Bronchial epithelial cell (primary cell): ENCODE measurements around the gene SLC19A2. TPM values are rescaled to one million over a fixed set of nuclear protein-coding genes. Genes with fewer than 3 reads are reported as not detected.

Experiments
- DNase-seq: peaks from one replicate; pipeline ENCODE4 v3.0.0-alpha.2; 2010; ENCODE audit warnings: low read depth
- FAIRE-seq: peaks from 2 replicates; lab custom pipeline; 2011; peaks lifted over from hg19 to GRCh38; lab: Jason Lieb, UNC
- H3K27me3 ChIP-seq: 2 replicates; pipeline ENCODE4 v1.5.1; 2011; ENCODE audit warnings: low read length; ENCODE audit not compliant: control insufficient read depth, insufficient read depth
- H3K36me3 ChIP-seq: 2 replicates; pipeline ENCODE4 v1.5.1; 2011; ENCODE audit warnings: low read length; ENCODE audit not compliant: control insufficient read depth, insufficient read depth
- H3K4me3 ChIP-seq: 2 replicates; pipeline ENCODE4 v1.5.1; 2011; ENCODE audit warnings: mild to moderate bottlenecking, low read depth, low read length, control low read depth
- total RNA-seq: library from RNA; depleted of rRNA; stranded (reverse); fragments of >200 nt; gene quantifications from 2 replicates; pipeline ENCODE4 v1.2.1, GENCODE V29; 2014
- TF ChIP-seq, protein P1 (sequence below): IDR thresholded peaks from 2 replicates; pipeline ENCODE4 v1.5.1; 2011; ENCODE audit warnings: mild to moderate bottlenecking, moderate library complexity, low read length, control low read depth, inconsistent platforms; ENCODE audit not compliant: insufficient read depth, severe bottlenecking

SLC19A2 gene
- total RNA-seq, 1 donor from 2014 or later: 16.8 TPM

- TF ChIP-seq, protein P1, sequence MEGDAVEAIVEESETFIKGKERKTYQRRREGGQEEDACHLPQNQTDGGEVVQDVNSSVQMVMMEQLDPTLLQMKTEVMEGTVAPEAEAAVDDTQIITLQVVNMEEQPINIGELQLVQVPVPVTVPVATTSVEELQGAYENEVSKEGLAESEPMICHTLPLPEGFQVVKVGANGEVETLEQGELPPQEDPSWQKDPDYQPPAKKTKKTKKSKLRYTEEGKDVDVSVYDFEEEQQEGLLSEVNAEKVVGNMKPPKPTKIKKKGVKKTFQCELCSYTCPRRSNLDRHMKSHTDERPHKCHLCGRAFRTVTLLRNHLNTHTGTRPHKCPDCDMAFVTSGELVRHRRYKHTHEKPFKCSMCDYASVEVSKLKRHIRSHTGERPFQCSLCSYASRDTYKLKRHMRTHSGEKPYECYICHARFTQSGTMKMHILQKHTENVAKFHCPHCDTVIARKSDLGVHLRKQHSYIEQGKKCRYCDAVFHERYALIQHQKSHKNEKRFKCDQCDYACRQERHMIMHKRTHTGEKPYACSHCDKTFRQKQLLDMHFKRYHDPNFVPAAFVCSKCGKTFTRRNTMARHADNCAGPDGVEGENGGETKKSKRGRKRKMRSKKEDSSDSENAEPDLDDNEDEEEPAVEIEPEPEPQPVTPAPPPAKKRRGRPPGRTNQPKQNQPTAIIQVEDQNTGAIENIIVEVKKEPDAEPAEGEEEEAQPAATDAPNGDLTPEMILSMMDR: no peak
- DNase-seq (no peak), FAIRE-seq (no peak)
- Histone ChIP-seq H3K4me3 (no peak overlapping the region), H3K36me3 (no peaks in the 10 kb centered on the region), H3K27me3 (no peaks in the 10 kb centered on the region)
Measured at GRCh38 chr1:169494343-169494742, 8.6 kb upstream of the SLC19A2 start.

DNA sequence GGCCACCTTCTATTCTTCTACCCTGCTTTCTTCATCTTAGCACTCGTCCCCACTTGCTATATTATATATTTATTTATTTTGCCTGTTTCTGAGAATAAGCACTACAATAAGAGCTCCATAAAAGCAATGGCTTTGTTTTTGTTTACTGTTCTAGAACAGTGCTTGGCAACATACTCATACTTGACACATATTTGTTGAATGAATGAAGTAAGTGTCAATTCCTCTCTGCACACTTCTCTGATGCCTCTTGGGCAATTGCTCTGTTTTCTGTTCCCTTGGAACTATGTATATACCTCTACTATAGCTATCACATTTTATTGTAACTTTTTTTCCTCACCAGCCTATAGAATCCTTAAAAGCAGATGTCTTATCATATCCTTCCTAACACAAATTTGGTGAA lies 7.5 kb upstream of the SLC19A2 start:
- TF ChIP-seq, protein P1: no peak
- DNase-seq (no peak), FAIRE-seq (no peak)
- H3K27me3 ChIP-seq: no peaks in the 10 kb centered on the region
- H3K4me3 ChIP-seq: no peak overlapping the region
- no peaks in the 10 kb centered on the region for H3K36me3 ChIP-seq

DNA sequence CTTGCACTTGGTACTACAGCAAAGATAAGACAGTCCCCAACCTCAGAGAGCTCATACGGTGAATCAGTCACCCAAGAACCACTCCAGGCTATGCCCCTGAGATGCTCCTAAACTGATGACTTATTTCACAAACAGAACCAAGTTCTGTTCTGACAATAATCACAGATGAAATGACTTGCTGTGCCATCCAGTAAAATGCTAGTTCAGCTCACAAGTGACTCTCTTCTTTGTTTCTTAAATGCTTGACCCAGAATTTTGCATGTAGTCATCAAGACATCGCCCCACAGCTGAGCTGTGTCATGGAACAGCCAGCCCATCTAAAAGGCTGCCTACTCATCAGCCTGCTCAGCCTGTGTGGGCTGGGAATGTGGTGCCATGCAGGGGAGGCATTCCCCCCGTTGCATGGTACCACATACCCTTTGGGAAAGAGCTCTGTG lies 6.1 kb upstream of the SLC19A2 start:
- Histone ChIP-seq H3K4me3 (no peak overlapping the region), H3K36me3 (no peaks in the 10 kb centered on the region), H3K27me3 (no peaks in the 10 kb centered on the region)
- DNase-seq: peak; percentile 35
- FAIRE-seq: no peak
- TF ChIP-seq, protein P1: no peak

- FAIRE-seq (no peak), DNase-seq (no peak)
- H3K27me3 ChIP-seq: no peaks in the 10 kb centered on the region
- TF ChIP-seq, protein P1: no peak
- H3K36me3 ChIP-seq: no peaks in the 10 kb centered on the region
- H3K4me3 ChIP-seq: no peak overlapping the region
Measured at GRCh38 chr1:169488157-169488556, 2.4 kb upstream of the SLC19A2 start.

GRCh38 chr1:169487561-169487960 lies 1.8 kb upstream of the SLC19A2 start:
- H3K4me3 ChIP-seq: no peak overlapping the region
- TF ChIP-seq, protein P1: no peak
- no peaks in the 10 kb centered on the region for H3K36me3 ChIP-seq
- H3K27me3 ChIP-seq: no peaks in the 10 kb centered on the region
- DNase-seq: no peak
- no peak for FAIRE-seq

DNA sequence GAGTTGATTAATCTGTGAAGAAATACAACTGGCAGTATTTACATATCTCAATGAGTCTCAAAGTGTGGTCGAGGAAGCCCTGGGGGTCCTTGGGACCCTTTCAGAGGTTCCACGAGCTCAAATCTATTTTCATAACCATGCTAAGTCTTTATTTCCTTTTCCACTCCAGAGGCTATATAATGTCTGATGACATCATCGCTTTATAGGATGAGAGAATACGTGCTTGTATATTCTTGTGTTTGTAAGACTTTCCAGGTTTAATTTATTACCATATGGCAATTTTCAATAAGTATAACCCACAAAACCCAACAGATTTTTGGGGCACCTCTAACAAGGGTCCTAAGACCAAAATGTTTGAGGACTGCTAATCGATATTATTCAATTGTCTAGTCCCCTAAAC lies 1.4 kb upstream of the SLC19A2 start:
- no peaks in the 10 kb centered on the region for H3K36me3 ChIP-seq
- DNase-seq (peak; percentile 26), FAIRE-seq (no peak)
- TF ChIP-seq, protein P1: no peak
- H3K4me3 ChIP-seq: no peak overlapping the region
- H3K27me3 ChIP-seq: no peaks in the 10 kb centered on the region
